Measurements from ENCODE around the gene RAD9A. TPM values are rescaled to one million over a fixed set of nuclear protein-coding genes. Genes with fewer than 3 reads are reported as not detected.
"Not testable (repeated sequence)": the region's sequence is repeated elsewhere in the genome, so short reads cannot be mapped to it uniquely, and the experiment has no call there.

RAD9A gene
- total RNA-seq, 1 experiment from 2014 or later: 11.7 TPM

- DNase-seq: no peak
- Histone ChIP-seq H3K27ac (no peak overlapping the region), H3K27me3 (no peaks in the 10 kb centered on the region), H3K9me3 (replicated peaks) (no peaks in the 10 kb centered on the region), H3K36me3 (no peaks in the 10 kb centered on the region), H3K4me1 (peaks cover 5% of the 10 kb centered on the region; the same call in 1 of the 2 replicates), H3K4me3 (no peak overlapping the region)
These were observed 31.7 kb downstream of the RAD9A start for GRCh38 chr11:67423466-67423865.

GRCh38 chr11:67423891-67424613 lies 32.3 kb downstream of the RAD9A start:
- DNase-seq: no peak
- Histone ChIP-seq H3K4me3 (no peak overlapping the region), H3K4me1 (peaks cover 5% of the 10 kb centered on the region; the same call in 1 of the 2 replicates), H3K27ac (no peak overlapping the region), H3K36me3 (no peaks in the 10 kb centered on the region), H3K9me3 (replicated peaks) (no peaks in the 10 kb centered on the region), H3K27me3 (no peaks in the 10 kb centered on the region)

GRCh38 chr11:67427364-67427859 lies 35.6 kb downstream of the RAD9A start:
- H3K4me3 ChIP-seq: peak overlapping the region; percentile 94

GRCh38 chr11:67428052-67429001 lies 36.5 kb downstream of the RAD9A start, which contains the start of gene RPS6KB2:
Gene RPS6KB2 (plus strand): TSS chr11:67428494. CDS start chr11:67428546, 52 bp downstream.
- Histone ChIP-seq H3K4me3 (peak within 1 kb of the TSS; percentile 94), H3K36me3 (no peaks in the 10 kb centered on the region), H3K4me1 (no peaks in the 10 kb centered on the region), H3K27ac (peak within 1 kb of the TSS; percentile 38; the same call in 1 of the 2 replicates), H3K27me3 (no peaks in the 10 kb centered on the region), H3K9me3 (replicated peaks) (no peaks in the 10 kb centered on the region)
- DNase-seq: peak; percentile 95 to 96

More at GRCh38 chr11:67427364-67427859, 35.6 kb downstream of the RAD9A start:
- not testable (repeated sequence) for DNase-seq; H3K27me3 ChIP-seq; H3K4me1 ChIP-seq; H3K36me3 ChIP-seq; H3K9me3 ChIP-seq (replicated peaks); H3K27ac ChIP-seq

- no peak overlapping the region for H3K27ac ChIP-seq
- DNase-seq: no peak
- H3K4me1 ChIP-seq: no peaks in the 10 kb centered on the region
- no peaks in the 10 kb centered on the region for H3K27me3 ChIP-seq
- no peaks in the 10 kb centered on the region for H3K36me3 ChIP-seq
- peak overlapping the region; percentile 94 for H3K4me3 ChIP-seq
- no peaks in the 10 kb centered on the region for H3K9me3 ChIP-seq (replicated peaks)
These were observed 37.4 kb downstream of the RAD9A start for GRCh38 chr11:67429038-67429668.

GRCh38 chr11:67429722-67430121 lies 37.9 kb downstream of the RAD9A start:
- Histone ChIP-seq H3K27me3 (no peaks in the 10 kb centered on the region), H3K4me3 (no peak overlapping the region), H3K9me3 (replicated peaks) (no peaks in the 10 kb centered on the region), H3K27ac (no peak overlapping the region), H3K4me1 (no peaks in the 10 kb centered on the region), H3K36me3 (0 out of 2 replicates have a peak, but pooled peaks cover 2% of the 10 kb centered on the region)
- DNase-seq: no peak

- H3K4me1 ChIP-seq: peaks cover 6% of the 10 kb centered on the region; the same call in 1 of the 2 replicates
- H3K36me3 ChIP-seq: 0 out of 2 replicates have a peak, but pooled peaks cover 5% of the 10 kb centered on the region
- no peak for DNase-seq
- no peaks in the 10 kb centered on the region for H3K27me3 ChIP-seq
- H3K9me3 ChIP-seq (replicated peaks): no peaks in the 10 kb centered on the region
- no peak overlapping the region for H3K4me3 ChIP-seq
- no peak overlapping the region for H3K27ac ChIP-seq
These were observed 39.8 kb downstream of the RAD9A start for GRCh38 chr11:67431346-67432249.

GRCh38 chr11:67432655-67433349 lies 41.0 kb downstream of the RAD9A start:
- Histone ChIP-seq H3K27ac (no peak overlapping the region), H3K4me1 (peaks cover 8% of the 10 kb centered on the region; the same call in 1 of the 2 replicates), H3K9me3 (replicated peaks) (no peaks in the 10 kb centered on the region), H3K27me3 (no peaks in the 10 kb centered on the region), H3K36me3 (0 out of 2 replicates have a peak, but pooled peaks cover 5% of the 10 kb centered on the region), H3K4me3 (no peak overlapping the region)
- no peak for DNase-seq

GRCh38 chr11:67433536-67434394 lies 42.0 kb downstream of the RAD9A start:
- Histone ChIP-seq H3K4me3 (no peak overlapping the region), H3K36me3 (0 out of 2 replicates have a peak, but pooled peaks cover 5% of the 10 kb centered on the region), H3K27ac (no peak overlapping the region), H3K4me1 (peaks cover 8% of the 10 kb centered on the region; the same call in 1 of the 2 replicates), H3K9me3 (replicated peaks) (no peaks in the 10 kb centered on the region), H3K27me3 (no peaks in the 10 kb centered on the region)
- no peak for DNase-seq

GRCh38 chr11:67434395-67434881 lies 42.7 kb downstream of the RAD9A start:
- H3K27me3 ChIP-seq: no peaks in the 10 kb centered on the region
- H3K27ac ChIP-seq: no peak overlapping the region
- H3K36me3 ChIP-seq: 0 out of 2 replicates have a peak, but pooled peaks cover 5% of the 10 kb centered on the region
- H3K9me3 ChIP-seq (replicated peaks): no peaks in the 10 kb centered on the region
- H3K4me3 ChIP-seq: no peak overlapping the region
- no peak for DNase-seq
- H3K4me1 ChIP-seq: peaks cover 8% of the 10 kb centered on the region; the same call in 1 of the 2 replicates

- H3K27ac ChIP-seq: no peak overlapping the region; the same call in 1 of the 2 replicates
- no peak overlapping the region for H3K4me3 ChIP-seq
- H3K4me1 ChIP-seq: peaks cover 8% of the 10 kb centered on the region; the same call in 1 of the 2 replicates
- no peak for DNase-seq
- H3K36me3 ChIP-seq: 0 out of 2 replicates have a peak, but pooled peaks cover 5% of the 10 kb centered on the region
- H3K9me3 ChIP-seq (replicated peaks): no peaks in the 10 kb centered on the region
- H3K27me3 ChIP-seq: no peaks in the 10 kb centered on the region
These were observed 43.4 kb downstream of the RAD9A start for GRCh38 chr11:67435031-67435726.
